ENCODE data around the gene BCAS3.
"Not testable (repeated sequence)": the region's sequence is repeated elsewhere in the genome, so short reads cannot be mapped to it uniquely, and the experiment has no call there.

Gene BCAS3

GRCh38 chr17:60941571-60941970 lies 263.9 kb downstream of the BCAS3 start:
- DNase-seq: no peak

GRCh38 chr17:60944751-60945150 lies 267.1 kb downstream of the BCAS3 start:
- DNase-seq: no peak

GRCh38 chr17:60947100-60947499 lies 269.4 kb downstream of the BCAS3 start:
- no peak for DNase-seq

- no peak for DNase-seq
These were observed 269.9 kb downstream of the BCAS3 start for GRCh38 chr17:60947543-60947942.

GRCh38 chr17:60952747-60953146 lies 275.1 kb downstream of the BCAS3 start:
- no peak for DNase-seq

GRCh38 chr17:60959011-60959410 lies 281.4 kb downstream of the BCAS3 start:
- DNase-seq: no peak

- no peak for DNase-seq
These were observed 282.0 kb downstream of the BCAS3 start for GRCh38 chr17:60959696-60960095.

- no peak for DNase-seq
These were observed 282.9 kb downstream of the BCAS3 start for GRCh38 chr17:60960398-60961065.

- DNase-seq: no peak
These were observed 286.5 kb downstream of the BCAS3 start for GRCh38 chr17:60964160-60964559.

GRCh38 chr17:60968266-60968665 lies 290.6 kb downstream of the BCAS3 start:
- DNase-seq: no peak

- no peak for DNase-seq
These were observed 291.9 kb downstream of the BCAS3 start for GRCh38 chr17:60969500-60970037.

- DNase-seq: no peak
These were observed 293.1 kb downstream of the BCAS3 start for GRCh38 chr17:60970741-60971140.

- peak; percentile 0 for DNase-seq
These were observed 294.1 kb downstream of the BCAS3 start for GRCh38 chr17:60971515-60972369.

GRCh38 chr17:60976861-60977260 lies 299.2 kb downstream of the BCAS3 start:
- DNase-seq: not testable (repeated sequence)

- no peak for DNase-seq
These were observed 311.7 kb downstream of the BCAS3 start for GRCh38 chr17:60989379-60989778.

GRCh38 chr17:60989846-60990245 lies 312.2 kb downstream of the BCAS3 start:
- DNase-seq: no peak

- no peak for DNase-seq
These were observed 315.8 kb downstream of the BCAS3 start for GRCh38 chr17:60993497-60993896.

- no peak for DNase-seq
These were observed 318.0 kb downstream of the BCAS3 start for GRCh38 chr17:60995680-60996079.

GRCh38 chr17:61000911-61001310 lies 323.3 kb downstream of the BCAS3 start:
- DNase-seq: no peak

GRCh38 chr17:61002316-61002736 lies 324.7 kb downstream of the BCAS3 start:
- DNase-seq: peak; percentile 11

GRCh38 chr17:61005358-61005757 lies 327.7 kb downstream of the BCAS3 start:
- DNase-seq: no peak

GRCh38 chr17:61005958-61006357 lies 328.3 kb downstream of the BCAS3 start:
- not testable (repeated sequence) for DNase-seq

GRCh38 chr17:61007980-61008379 lies 330.3 kb downstream of the BCAS3 start:
- no peak for DNase-seq

- DNase-seq: no peak
These were observed 332.0 kb downstream of the BCAS3 start for GRCh38 chr17:61009663-61010062.
